B cell (primary cell): ENCODE results near the gene KCNT2.

ENCODE experiments used
- CTCF ChIP-seq: fragments of 200-600 bp; IDR thresholded peaks from one replicate; pipeline ENCODE4 v1.8.0; 2022; ENCODE audit warnings: antibody characterized with exemption, mild to moderate bottlenecking
- EZH2 ChIP-seq: IDR thresholded peaks from 2 replicates; pipeline ENCODE4 v1.6.1; 2012; ENCODE audit warnings: borderline replicate concordance, low read depth, mild to moderate bottlenecking, moderate library complexity, low read length; ENCODE audit not compliant: insufficient read depth, poor library complexity, severe bottlenecking

- no peak for TF ChIP-seq CTCF
- TF ChIP-seq EZH2 = no peak
These were observed 290.4 kb downstream of the KCNT2 start for GRCh38 chr1:196317535-196318522.
